Myocyte (in vitro differentiated cells): Measurements from ENCODE around the gene CEP112. TPM values are rescaled to one million over a fixed set of nuclear protein-coding genes. Genes with fewer than 3 reads are reported as not detected.
"Not testable (repeated sequence)": the region's sequence is repeated elsewhere in the genome, so short reads cannot be mapped to it uniquely, and the experiment has no call there.

ENCODE experiments used
- DNase-seq: peaks from one replicate; pipeline ENCODE4 v3.0.0-alpha.2; 2012; ENCODE audit warnings: low read depth
- total RNA-seq: library from RNA; depleted of rRNA; stranded (reverse); fragments of >200 nt; gene quantifications from 2 replicates; pipeline ENCODE4 v1.2.3, GENCODE V29; 2014

The CEP112 gene
- total RNA-seq, 1 donor from 2014 or later, result 35.3 TPM

DNA sequence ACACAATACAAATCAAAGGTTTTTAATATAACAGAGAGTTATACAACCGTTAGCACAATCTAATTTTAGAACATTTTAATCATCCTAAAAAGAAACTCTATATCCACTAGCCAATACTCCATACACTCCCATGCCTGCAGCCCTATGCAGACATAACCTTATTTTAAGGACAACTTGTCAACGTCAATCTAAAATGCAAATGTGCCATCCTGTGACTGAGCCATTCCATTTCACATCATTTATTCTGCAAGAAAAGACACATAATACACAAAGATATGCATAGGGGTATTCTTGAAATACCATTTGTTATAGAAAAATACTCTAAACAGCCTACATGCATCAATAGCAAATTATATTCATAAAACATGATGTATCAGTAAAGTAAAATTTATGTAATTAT lies 106.7 kb downstream of the CEP112 start:
- DNase-seq, result no peak

GRCh38 chr17:66080670-66081069 lies 111.3 kb downstream of the CEP112 start:
- not testable (repeated sequence) for DNase-seq

- DNase-seq, result peak; percentile 97
Measured at GRCh38 chr17:66076546-66077190, 115.3 kb downstream of the CEP112 start.

DNA sequence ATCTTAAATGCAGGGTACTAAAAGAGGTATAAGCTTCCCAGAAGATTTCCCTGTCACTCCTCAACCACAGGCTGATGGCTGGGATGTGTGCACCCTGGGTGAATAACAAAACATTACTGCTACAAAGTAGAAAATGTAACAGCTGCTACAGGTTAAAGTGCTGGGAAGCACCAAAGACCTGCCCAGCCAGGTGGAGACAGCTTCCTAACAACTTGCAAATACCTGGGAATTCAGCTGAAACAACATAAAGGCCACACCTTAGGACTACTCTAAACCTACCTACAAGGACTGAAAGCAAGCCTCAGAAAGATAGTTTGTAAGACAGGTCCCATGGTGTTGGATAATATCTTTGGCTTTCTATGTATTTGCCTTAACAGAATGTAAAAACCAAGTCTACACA lies 118.5 kb downstream of the CEP112 start:
- no peak for DNase-seq

- DNase-seq, result no peak
Measured at GRCh38 chr17:66063686-66064085, 128.2 kb downstream of the CEP112 start.

GRCh38 chr17:66056148-66056547 lies 135.8 kb downstream of the CEP112 start:
- no peak for DNase-seq

- no peak for DNase-seq
Measured at GRCh38 chr17:66054242-66054641, 137.7 kb downstream of the CEP112 start.

DNA sequence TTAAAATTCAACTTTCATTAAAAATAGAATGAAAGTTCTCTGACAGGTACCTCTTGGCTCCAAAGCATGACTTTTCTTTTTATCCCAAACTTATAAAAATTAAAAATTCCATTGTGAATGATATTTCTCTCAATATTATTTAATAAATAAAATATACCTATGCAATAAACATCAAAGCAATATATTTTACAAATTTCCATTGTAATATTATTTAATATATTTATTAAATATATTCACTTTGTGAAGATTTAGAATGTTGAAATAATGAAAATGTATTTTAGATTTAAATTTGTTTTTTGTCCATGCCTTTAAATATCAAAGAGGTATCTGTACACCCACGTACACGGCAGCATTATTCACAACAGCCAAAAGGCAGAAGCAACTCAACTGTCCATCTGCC lies 147.8 kb downstream of the CEP112 start:
- no peak for DNase-seq

DNA sequence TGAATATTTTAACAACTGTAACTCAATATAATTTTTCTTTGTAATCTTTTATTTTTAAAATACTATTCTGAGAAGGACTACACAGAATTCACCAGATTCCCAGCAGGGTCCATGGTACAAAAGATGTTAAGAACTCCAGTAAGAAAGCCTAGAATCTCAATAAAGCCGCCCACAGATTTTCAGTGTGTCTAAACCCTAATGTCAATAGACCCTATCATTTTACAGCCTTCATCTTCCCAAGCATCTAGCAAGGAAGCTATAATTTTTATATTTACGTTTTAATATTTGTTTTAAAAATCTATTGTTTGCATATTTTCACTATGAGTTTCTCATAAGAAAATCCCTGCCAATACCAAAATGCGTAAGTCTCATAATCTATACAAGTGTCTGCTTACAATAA lies 148.5 kb downstream of the CEP112 start:
- no peak for DNase-seq

GRCh38 chr17:66040402-66040801 lies 151.5 kb downstream of the CEP112 start:
- peak; percentile 3 for DNase-seq

GRCh38 chr17:66038125-66038524 lies 153.8 kb downstream of the CEP112 start:
- DNase-seq, result no peak

GRCh38 chr17:66037221-66037620 lies 154.7 kb downstream of the CEP112 start:
- DNase-seq, result no peak

- DNase-seq, result peak; percentile 60
Measured at GRCh38 chr17:66032082-66032712, 159.7 kb downstream of the CEP112 start.

DNA sequence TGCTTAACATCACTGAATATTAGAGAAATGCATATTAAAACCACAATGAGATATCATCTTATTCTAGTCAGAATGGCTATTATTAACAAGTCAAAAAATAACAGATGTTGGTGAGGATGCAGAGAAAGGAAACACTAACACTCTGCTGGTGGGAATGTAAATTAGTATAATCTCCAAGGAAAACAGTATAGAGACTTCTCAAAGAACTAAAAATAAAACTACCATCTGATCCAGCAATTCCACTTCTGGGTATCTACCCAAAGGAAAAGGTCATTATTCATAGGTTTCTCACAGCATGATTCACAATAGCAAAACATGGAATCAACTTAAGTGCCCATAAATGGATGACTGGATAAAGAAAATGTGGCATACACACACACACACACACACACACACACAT lies 166.4 kb downstream of the CEP112 start:
- peak; percentile 9 for DNase-seq

DNA sequence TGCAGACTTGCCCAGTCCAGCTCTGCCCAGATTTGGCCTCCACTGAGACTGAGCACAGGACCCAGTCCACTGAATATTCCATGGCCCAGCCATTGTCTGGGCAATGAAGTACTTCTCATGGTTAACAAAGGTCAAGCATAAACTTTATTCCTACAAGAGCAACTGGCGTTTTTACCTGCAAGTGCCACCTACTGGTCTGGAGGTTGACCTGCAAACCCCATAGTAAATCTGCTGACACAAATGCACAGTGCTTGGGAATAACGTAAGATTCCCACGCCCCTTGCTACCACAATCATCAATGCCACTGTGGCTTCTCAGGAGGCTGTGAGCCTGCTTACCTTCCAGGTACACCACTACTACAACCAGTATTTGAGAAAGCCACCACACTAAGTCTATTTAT lies 170.2 kb downstream of the CEP112 start:
- DNase-seq, result no peak

- no peak for DNase-seq
Measured at GRCh38 chr17:66018786-66019185, 173.1 kb downstream of the CEP112 start.

GRCh38 chr17:66016231-66016630 lies 175.7 kb downstream of the CEP112 start:
- DNase-seq, result no peak

DNA sequence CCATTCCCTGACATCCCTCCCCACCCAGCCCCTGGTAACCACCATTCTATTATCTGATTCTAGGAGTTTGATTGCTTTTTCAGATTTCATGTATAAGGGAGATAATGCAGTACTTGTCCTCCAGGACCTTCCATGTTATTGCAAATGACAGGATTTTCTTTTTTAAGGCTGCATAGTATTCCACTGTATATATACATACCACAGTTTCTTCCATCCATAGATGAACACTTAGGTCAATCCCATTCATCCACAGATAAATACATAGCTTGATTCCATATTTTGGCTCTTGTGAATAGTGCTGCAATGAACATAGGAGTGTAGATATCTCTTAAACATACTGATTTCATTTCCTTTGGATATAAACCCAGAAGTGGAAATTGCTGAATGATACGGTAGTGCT lies 183.3 kb downstream of the CEP112 start:
- no peak for DNase-seq

- DNase-seq, result no peak
Measured at GRCh38 chr17:66006654-66007053, 185.3 kb downstream of the CEP112 start.

GRCh38 chr17:66002812-66003211 lies 189.1 kb downstream of the CEP112 start:
- peak; percentile 60 for DNase-seq

- DNase-seq, result no peak
Measured at GRCh38 chr17:66002063-66002585, 189.8 kb downstream of the CEP112 start.

DNA sequence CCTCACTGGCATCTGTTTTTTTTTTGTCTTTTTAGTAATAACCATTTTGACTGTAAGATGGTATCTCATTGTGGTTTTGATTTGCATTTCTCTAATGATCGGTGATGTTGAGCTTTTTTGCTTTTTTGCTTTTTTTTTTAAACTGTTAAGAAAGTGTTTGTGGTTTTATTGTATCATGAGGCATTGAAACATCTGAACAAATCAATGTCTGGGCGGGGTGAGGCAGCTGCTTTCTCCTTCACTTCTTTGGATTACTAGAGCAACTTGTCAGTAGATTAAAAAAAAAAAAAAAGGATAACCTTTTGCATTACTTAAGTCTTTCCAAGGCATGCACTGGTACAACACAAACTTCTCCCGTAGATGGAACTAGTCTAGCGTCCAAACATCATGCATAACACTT lies 191.7 kb downstream of the CEP112 start:
- DNase-seq, result no peak

- no peak for DNase-seq
Measured at GRCh38 chr17:65998675-65999074, 193.3 kb downstream of the CEP112 start.
